Adipose tissue (tissue), 3 donors: ENCODE data around the gene PIEZO2. TPM values are rescaled to one million over a fixed set of nuclear protein-coding genes. Genes with fewer than 3 reads are reported as not detected.

Experiments used
- H3K27ac ChIP-seq: one replicate; pipeline ENCODE4 v1.5.1; 2013; ENCODE audit warnings: low read depth, low read length
- WGBS, 3 donors: extraction: QIAGEN DNeasy Blood & Tissue Kit; methylation state at CpG; one replicate each; pipeline ENCODE4 v1.1.7; 2013; 5-methylcytosine and 5-hydroxymethylcytosine counted together
- polyA plus RNA-seq, 3 donors: library from polyadenylated mRNA; stranded (reverse); fragments of 200-250 nt; gene quantifications; one replicate each; pipeline ENCODE4 v1.2.3, GENCODE V29; 2013
- donor health status: healthy with polysubstance abuse.
- donor health status: Bipolar disorder and iron deficiency.
- donor health status: healthy.

PIEZO2 gene
- polyA plus RNA-seq, 3 donors, result 0.72 to 1.3 (median 0.91) TPM

DNA sequence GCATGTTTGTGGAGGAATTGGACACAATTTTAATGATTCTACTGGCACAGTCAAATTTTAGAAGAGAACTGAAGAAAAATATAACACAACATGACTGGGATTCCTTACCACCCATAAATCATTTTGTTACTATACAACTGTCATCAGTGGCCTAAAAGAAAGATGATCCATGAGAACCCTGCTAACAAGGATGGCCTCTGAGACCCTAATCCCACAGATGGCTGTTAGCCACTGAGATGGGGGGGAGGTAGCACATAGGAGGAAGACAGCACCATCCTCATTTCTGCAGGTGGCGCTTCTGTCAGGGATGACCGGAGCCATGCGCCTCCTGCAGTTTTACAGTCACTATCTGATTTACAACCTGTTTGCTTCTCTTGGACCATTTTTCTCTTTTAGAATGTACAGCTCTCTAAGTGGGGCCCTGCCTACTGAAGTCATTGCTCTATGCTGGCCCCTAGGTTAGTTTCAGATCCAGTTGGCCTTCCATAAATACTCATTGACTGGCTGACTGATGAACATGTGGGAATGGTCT, 343.7 kb downstream of the PIEZO2 start:
- 95 to 97% (median 97%) methylated on average over 3 of the region's 3 CpGs for WGBS, 3 donors

GRCh38 chr18:10804126-10804525, 345.2 kb downstream of the PIEZO2 start:
- no peak overlapping the region for H3K27ac ChIP-seq
- WGBS, 3 donors, result 82 to 87% (median 84%) methylated on average over 9 of the region's 9 CpGs

More for the DNA sequence above, 343.7 kb downstream of the PIEZO2 start:
- H3K27ac ChIP-seq, result no peak overlapping the region

GRCh38 chr18:10798727-10799550, 350.4 kb downstream of the PIEZO2 start:
- 38 to 67% (median 64%) methylated on average over 7 of the region's 7 CpGs for WGBS, 3 donors
- no peak overlapping the region for H3K27ac ChIP-seq

DNA sequence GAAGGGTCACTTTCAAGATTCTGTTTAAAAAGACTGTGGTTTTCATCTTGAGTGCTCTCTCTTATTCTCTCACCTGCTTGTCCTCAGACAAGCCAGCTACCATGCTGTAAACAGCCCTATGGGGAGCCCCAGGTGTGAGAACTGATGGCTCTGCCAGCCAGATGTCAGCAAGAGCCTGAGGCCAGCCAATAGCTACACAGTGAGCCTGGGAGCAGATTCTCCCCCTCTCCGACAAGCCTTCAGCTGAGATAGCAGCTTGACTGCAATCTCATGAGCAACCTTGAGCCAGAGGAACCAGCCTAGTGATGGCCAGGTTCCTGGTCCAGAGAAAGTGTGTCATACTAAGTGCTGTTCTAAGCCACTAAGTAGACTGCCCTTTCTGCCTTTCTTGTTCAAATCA, 351.5 kb downstream of the PIEZO2 start:
- 53 to 100% (median 100%) methylated on average over 1 of the region's 1 CpG for WGBS, 3 donors
- no peak overlapping the region for H3K27ac ChIP-seq

- no peak overlapping the region for H3K27ac ChIP-seq
- WGBS, 3 donors, result 74 to 92% (median 89%) methylated on average over 7 of the region's 7 CpGs
Measured at GRCh38 chr18:10794771-10795170, 354.6 kb downstream of the PIEZO2 start.

DNA sequence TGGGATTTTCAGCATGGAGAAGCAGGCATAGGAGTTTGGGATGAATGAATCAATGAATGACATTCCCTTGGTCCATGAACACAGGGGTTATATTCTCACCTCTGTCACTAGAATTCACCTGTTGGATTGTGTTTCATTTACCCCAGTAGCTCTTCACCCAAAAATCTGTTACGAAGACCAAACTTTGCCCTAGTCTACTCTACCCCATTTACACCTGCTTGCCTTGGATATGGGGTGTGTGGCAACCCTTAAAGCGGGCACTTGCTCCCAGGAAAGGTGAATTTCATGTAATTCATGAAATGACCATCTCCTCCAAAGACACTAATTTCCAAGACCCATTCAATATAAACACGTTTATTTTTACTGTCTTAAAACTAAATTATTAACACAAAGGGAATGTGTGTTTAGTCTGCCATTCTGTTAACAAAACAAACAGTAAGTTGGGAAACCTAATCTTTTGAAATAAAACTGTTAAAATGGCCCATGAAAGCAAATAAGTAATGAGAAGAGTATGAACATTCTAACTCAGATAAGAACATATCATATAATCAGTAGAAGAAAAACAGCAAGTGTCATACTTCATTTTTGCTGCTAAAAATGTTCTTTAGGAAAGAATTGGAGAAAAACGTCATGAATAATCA, 355.5 kb downstream of the PIEZO2 start:
- WGBS, 3 donors, result 53 to 82% (median 80%) methylated on average over 4 of the region's 4 CpGs
- no peak overlapping the region for H3K27ac ChIP-seq

GRCh38 chr18:10792181-10792580, 357.2 kb downstream of the PIEZO2 start:
- WGBS, 3 donors, result 64 to 67% (median 64%) methylated on average over 4 of the region's 4 CpGs
- H3K27ac ChIP-seq, result no peak overlapping the region

- H3K27ac ChIP-seq, result no peak overlapping the region
- WGBS, 3 donors, result 52 to 61% (median 59%) methylated on average over 7 of the region's 7 CpGs
Measured at GRCh38 chr18:10791169-10791831, 358.1 kb downstream of the PIEZO2 start.

DNA sequence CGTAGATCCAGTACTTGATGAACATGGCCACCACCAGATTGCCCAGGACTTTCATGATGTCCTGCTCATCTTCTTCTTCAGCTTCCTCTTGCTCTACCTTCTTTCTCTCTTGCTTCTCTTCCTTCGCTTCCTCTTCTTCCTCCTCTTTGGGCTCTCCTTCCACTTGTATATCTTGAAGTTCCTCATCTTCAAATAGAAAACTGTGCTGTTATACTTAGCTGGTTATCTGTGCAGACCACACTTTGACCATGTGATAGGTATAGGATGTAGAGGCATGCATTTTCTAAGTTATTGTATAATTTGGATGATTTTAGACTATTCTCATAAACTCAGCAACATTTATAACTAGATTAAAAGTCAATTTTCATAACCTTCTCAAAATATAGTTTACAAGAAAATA, 360.2 kb downstream of the PIEZO2 start:
- no peak overlapping the region for H3K27ac ChIP-seq
- WGBS, 3 donors, result 68 to 80% (median 76%) methylated on average over 2 of the region's 2 CpGs

- WGBS, 3 donors, result 24 to 29% (median 26%) methylated on average over 5 of the region's 5 CpGs
- no peak overlapping the region for H3K27ac ChIP-seq
Measured at GRCh38 chr18:10787293-10787901, 362.0 kb downstream of the PIEZO2 start.

DNA sequence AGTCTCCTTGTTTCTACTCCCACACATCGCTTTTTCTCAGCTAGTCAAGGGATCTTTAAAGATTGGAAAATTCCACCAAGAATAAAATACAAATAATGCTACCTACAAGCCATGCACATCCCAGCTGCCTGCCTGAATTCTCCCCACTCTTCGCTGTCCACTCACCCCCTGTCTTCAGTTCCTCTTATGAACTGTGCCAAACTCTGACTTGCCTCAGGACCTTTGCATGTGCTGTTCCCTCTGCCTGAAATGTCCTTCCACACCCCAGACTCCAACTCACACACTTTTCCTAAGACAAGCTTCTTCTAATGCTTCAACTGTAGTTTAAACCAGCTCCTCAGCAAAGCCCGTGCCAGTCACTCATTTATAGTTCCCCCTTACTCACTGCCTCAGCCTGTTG, 363.6 kb downstream of the PIEZO2 start:
- H3K27ac ChIP-seq, result no peak overlapping the region
- WGBS, 3 donors, result 67 to 82% (median 76%) methylated on average over 3 of the region's 3 CpGs

DNA sequence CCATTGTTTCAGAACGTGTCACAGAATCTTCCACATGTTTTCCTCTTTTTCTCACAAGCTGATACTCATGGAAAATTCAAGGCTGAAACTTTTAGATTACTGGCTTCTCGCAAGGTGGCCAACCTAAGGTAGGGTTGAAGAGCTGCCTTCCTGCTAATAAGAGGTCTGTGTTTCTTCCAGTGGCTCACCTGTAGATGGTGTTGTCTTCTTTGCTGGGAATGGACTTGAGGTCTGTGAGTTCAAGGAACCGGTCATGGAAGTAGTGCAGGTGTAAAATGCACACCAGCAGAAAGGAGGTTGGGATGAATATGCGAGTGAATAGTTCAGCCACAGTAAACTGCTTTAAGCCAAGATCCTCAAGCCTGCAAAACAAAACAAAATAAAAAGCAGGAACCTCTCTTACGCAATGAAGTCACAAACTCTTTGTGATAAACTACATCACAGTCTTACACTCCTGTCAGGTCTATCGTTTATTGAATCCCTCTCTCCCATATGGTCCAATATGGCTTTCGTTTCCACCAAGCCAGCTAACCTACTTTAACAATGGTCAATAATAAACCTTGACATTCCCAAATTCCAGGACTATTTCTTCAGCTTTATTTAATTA, 364.7 kb downstream of the PIEZO2 start:
- 79 to 84% (median 80%) methylated on average over 7 of the region's 7 CpGs for WGBS, 3 donors
- no peak overlapping the region for H3K27ac ChIP-seq

DNA sequence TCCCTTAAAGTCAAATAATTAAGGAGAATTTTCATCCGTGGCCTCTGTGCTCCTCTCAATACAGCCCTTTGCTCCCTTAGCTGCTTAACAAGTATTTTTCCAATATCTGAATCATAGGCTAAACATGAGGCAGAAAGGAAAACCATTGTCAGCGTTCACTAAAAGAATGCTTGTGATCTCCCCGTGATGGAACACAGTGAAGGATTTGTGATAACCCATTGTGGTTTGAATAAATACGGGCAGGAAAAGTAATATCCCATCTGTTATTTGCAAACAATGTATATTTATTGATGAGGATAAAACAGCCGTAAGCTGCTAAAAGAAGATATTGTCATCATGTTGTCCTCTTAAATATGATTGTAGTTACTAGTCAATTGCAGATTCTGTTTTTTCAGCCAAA, 365.4 kb downstream of the PIEZO2 start:
- WGBS, 3 donors, result 48 to 87% (median 86%) methylated on average over 5 of the region's 5 CpGs
- H3K27ac ChIP-seq, result no peak overlapping the region

DNA sequence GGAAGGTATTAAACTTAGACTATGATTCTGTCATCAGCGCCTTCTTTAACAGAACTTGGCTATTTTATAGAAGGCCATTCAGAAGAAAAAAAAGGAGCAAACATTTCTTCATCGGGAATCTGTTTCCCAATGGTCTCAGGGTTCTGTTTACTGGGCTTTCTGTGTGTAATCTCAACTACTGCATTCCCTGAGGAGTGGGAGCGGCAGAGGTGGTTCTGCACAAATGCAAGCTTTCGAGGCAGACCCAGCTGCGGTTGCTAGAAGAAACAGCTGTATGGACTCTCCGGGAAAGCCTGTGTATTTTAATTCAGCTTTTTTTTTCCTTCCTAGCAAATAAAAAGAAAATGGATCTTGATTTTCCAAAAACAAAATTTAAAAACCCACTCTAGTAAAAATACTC, 372.9 kb downstream of the PIEZO2 start:
- no peak overlapping the region for H3K27ac ChIP-seq
- 27 to 66% (median 64%) methylated on average over 6 of the region's 6 CpGs for WGBS, 3 donors

GRCh38 chr18:10775026-10775425, 374.3 kb downstream of the PIEZO2 start:
- WGBS, 3 donors, result 64 to 78% (median 73%) methylated on average over 5 of the region's 5 CpGs
- H3K27ac ChIP-seq, result no peak overlapping the region

GRCh38 chr18:10771053-10771709, 378.2 kb downstream of the PIEZO2 start:
- 40 to 64% (median 48%) methylated on average over 3 of the region's 3 CpGs for WGBS, 3 donors
- no peak overlapping the region for H3K27ac ChIP-seq

DNA sequence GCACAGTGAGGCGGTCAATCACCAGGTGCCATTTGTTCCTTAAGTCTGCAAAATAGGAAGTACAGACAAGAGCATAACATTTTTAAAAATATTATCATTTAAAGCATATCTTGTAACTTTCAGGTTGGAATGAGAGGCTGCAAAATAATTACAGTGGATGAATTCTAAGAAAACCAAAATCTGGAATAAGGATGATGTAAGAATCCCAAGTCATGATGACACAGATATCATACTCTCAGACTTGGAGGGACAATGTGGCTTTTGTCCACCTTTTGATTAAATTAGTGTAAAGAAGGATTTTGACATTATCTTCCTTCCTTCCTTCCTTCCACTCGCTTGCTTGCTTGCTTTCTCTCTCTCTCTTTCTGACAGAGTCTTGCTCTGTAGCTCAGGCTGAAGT, 379.1 kb downstream of the PIEZO2 start:
- WGBS, 3 donors, result 62 to 70% (median 69%) methylated on average over 2 of the region's 2 CpGs
- no peak overlapping the region for H3K27ac ChIP-seq

GRCh38 chr18:10768221-10768620, 381.1 kb downstream of the PIEZO2 start:
- 81 to 94% (median 93%) methylated on average over 5 of the region's 5 CpGs for WGBS, 3 donors
- no peak overlapping the region for H3K27ac ChIP-seq
